ENCODE results near the gene ADGRV1. TPM values are rescaled to one million over a fixed set of nuclear protein-coding genes. Genes with fewer than 3 reads are reported as not detected.

The ADGRV1 gene
- total RNA-seq, 2 experiments from 2014 or later: not detected

- no peak for TF ChIP-seq CTCF (conservative IDR thresholded peaks at IDR 0.05; ENCODE audit: low read length)
- no peak for TF ChIP-seq EZH2phosphoT487 (IDR thresholded peaks at IDR 0.05; ENCODE audit: borderline replicate concordance, low read depth, low read length)
- ChIA-PET CTCF (ENCODE audit: unreplicated experiment) (no interaction called here), POLR2A (no interaction called here)
- Histone ChIP-seq H2AFZ (ENCODE audit: low read length) (no peak overlapping the region), H3K9me2 (ENCODE audit: insufficient read depth, low read length) (no peaks in the 10 kb centered on the region), H3K79me2 (ENCODE audit: insufficient read depth, low read depth, low read length) (no peaks in the 10 kb centered on the region), H3K4me3 (ENCODE audit: low read depth, low read length, poor library complexity, severe bottlenecking) (no peak overlapping the region), H3K4me2 (ENCODE audit: low read length) (no peak overlapping the region), H3K36me3 (ENCODE audit: insufficient read depth, low read length) (no peaks in the 10 kb centered on the region), H4K20me1 (ENCODE audit: insufficient read depth, low read length) (no peaks in the 10 kb centered on the region), H3K4me1 (ENCODE audit: insufficient read depth, low read length, poor library complexity, severe bottlenecking) (no peaks in the 10 kb centered on the region), H3K9me3 (ENCODE audit: low read length) (no peaks in the 10 kb centered on the region), H3K27ac (ENCODE audit: low read depth, low read length, poor library complexity, severe bottlenecking) (no peak overlapping the region)
- DNase-seq (ENCODE audit: low spot score): no peak
- intact Hi-C loops (cut with micrococcal nuclease; ENCODE audit: unreplicated experiment): no loop called here
- no TSS peak for BruUV-seq (replicated peaks)
Measured at GRCh38 chr5:90613459-90613858, 54.9 kb downstream of the ADGRV1 start.

GRCh38 chr5:90613918-90614504 lies 55.4 kb downstream of the ADGRV1 start:
- POLR2A ChIA-PET: no interaction called here
- intact Hi-C loops (cut with micrococcal nuclease; ENCODE audit: unreplicated experiment): no loop called here
- no peaks in the 10 kb centered on the region for H3K79me2 ChIP-seq (ENCODE audit: insufficient read depth, low read depth, low read length)
- H3K4me2 ChIP-seq (ENCODE audit: low read length): no peak overlapping the region
- no peak overlapping the region for H3K27ac ChIP-seq (ENCODE audit: low read depth, low read length, poor library complexity, severe bottlenecking)
- H3K9me2 ChIP-seq (ENCODE audit: insufficient read depth, low read length): no peaks in the 10 kb centered on the region
- TF ChIP-seq CTCF (conservative IDR thresholded peaks at IDR 0.05; ENCODE audit: low read length) (no peak), EZH2phosphoT487 (IDR thresholded peaks at IDR 0.05; ENCODE audit: borderline replicate concordance, low read depth, low read length) (no peak)
- BruUV-seq (replicated peaks): no TSS peak
- H3K4me1 ChIP-seq (ENCODE audit: insufficient read depth, low read length, poor library complexity, severe bottlenecking): no peaks in the 10 kb centered on the region
- H4K20me1 ChIP-seq (ENCODE audit: insufficient read depth, low read length): no peaks in the 10 kb centered on the region
- no peaks in the 10 kb centered on the region for H3K9me3 ChIP-seq (ENCODE audit: low read length)
- DNase-seq (ENCODE audit: low spot score): no peak
- H3K36me3 ChIP-seq (ENCODE audit: insufficient read depth, low read length): no peaks in the 10 kb centered on the region
- H3K4me3 ChIP-seq (ENCODE audit: low read depth, low read length, poor library complexity, severe bottlenecking): no peak overlapping the region
- CTCF ChIA-PET (ENCODE audit: unreplicated experiment): no interaction called here
- H2AFZ ChIP-seq (ENCODE audit: low read length): no peak overlapping the region

GRCh38 chr5:90615355-90615754 lies 56.8 kb downstream of the ADGRV1 start:
- POLR2A ChIA-PET: interaction anchor here (0.6 kb wide), 2 partner anchors 11 to 992 kb away, joined by 3 read pairs; no protein-coding TSS in a partner anchor
- H3K9me3 ChIP-seq (ENCODE audit: low read length): no peaks in the 10 kb centered on the region
- H3K4me3 ChIP-seq (ENCODE audit: low read depth, low read length, poor library complexity, severe bottlenecking): no peak overlapping the region
- no peak overlapping the region for H3K4me2 ChIP-seq (ENCODE audit: low read length)
- CTCF ChIA-PET (ENCODE audit: unreplicated experiment): no interaction called here
- no peaks in the 10 kb centered on the region for H3K36me3 ChIP-seq (ENCODE audit: insufficient read depth, low read length)
- no peaks in the 10 kb centered on the region for H3K4me1 ChIP-seq (ENCODE audit: insufficient read depth, low read length, poor library complexity, severe bottlenecking)
- H4K20me1 ChIP-seq (ENCODE audit: insufficient read depth, low read length): no peaks in the 10 kb centered on the region
- no peaks in the 10 kb centered on the region for H3K9me2 ChIP-seq (ENCODE audit: insufficient read depth, low read length)
- intact Hi-C loops (cut with micrococcal nuclease; ENCODE audit: unreplicated experiment): no loop called here
- H3K79me2 ChIP-seq (ENCODE audit: insufficient read depth, low read depth, low read length): no peaks in the 10 kb centered on the region
- no peak for DNase-seq (ENCODE audit: low spot score)
- TF ChIP-seq CTCF (conservative IDR thresholded peaks at IDR 0.05; ENCODE audit: low read length) (no peak), EZH2phosphoT487 (IDR thresholded peaks at IDR 0.05; ENCODE audit: borderline replicate concordance, low read depth, low read length) (no peak)
- no peak overlapping the region for H2AFZ ChIP-seq (ENCODE audit: low read length)
- no peak overlapping the region for H3K27ac ChIP-seq (ENCODE audit: low read depth, low read length, poor library complexity, severe bottlenecking)
- no TSS peak for BruUV-seq (replicated peaks)
